ENCODE results near the gene GPATCH8. TPM values are rescaled to one million over a fixed set of nuclear protein-coding genes. Genes with fewer than 3 reads are reported as not detected.

GPATCH8 gene
- total and polyA plus RNA-seq, 2 of the 8 experiments (the other 6 are each of a cell fraction or from before 2014, with no cell fraction given) = 20.5 to 58.1 TPM

DNA sequence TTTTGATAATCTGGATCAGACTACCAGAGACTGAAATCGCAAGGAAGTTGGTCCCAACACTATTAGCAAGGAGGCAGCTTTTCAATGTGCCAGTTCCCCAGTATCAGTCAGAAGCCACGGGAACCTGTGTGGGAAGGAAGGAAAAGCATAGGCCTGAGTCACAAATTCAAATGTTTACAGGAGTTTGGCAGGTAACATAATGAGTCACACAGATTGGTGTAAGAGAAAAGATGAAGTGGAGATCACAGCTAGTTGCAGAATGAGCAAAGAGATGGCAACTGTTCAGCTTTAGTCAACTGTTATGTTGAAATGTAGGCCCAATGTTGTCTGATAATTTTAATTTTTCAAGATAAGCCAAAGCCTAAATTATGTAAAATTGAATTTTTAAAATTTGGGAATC is 85.7 kb downstream of the GPATCH8 start:
- Histone ChIP-seq H3K9me3 (ENCODE audit: insufficient read depth in 2 of 2, low read depth in 1 of 2, low read length in 1 of 2) (no peaks in the 10 kb centered on the region), H2AK5ac (ENCODE audit: low read depth, low read length) (no peak overlapping the region), H3K23ac (ENCODE audit: insufficient read length) (no peak overlapping the region), H2BK20ac (ENCODE audit: low read length) (no peak overlapping the region), H2BK15ac (ENCODE audit: low read length) (no peak overlapping the region), H3K79me2 (ENCODE audit: control insufficient read depth in 1 of 2, insufficient read depth in 2 of 2, low read length in 2 of 2) (no peaks in the 10 kb centered on the region), H4K20me1 (replicated peaks in 1 of 2; ENCODE audit: control insufficient read depth in 1 of 2, insufficient read depth in 2 of 2, low read length in 2 of 2) (peaks cover 0 to 2% of the 10 kb centered on the region in 2 experiments), H3K4ac (replicated peaks; ENCODE audit: insufficient read length, low read depth, low read length) (no peak overlapping the region), H3K36me3 (ENCODE audit: control insufficient read depth in 2 of 4, insufficient read depth in 4 of 4, low read length in 3 of 4) (peaks cover 0 to 23% (median 3%) of the 10 kb centered on the region in 4 experiments; a peak in 5 of 8 replicates), H3K9ac (replicated peaks in 1 of 4; ENCODE audit: extremely low read depth in 1 of 4, low read depth in 3 of 4, low read length in 3 of 4) (no peak overlapping the region; a peak in 1 of 7 replicates), H3K27ac (ENCODE audit: low read depth, low read length) (no peak overlapping the region), H3K4me1 (replicated peaks in 1 of 4; ENCODE audit: control insufficient read depth in 3 of 4, insufficient read depth in 4 of 4, low read length in 3 of 4) (no peaks in the 10 kb centered on the region), H3K27me3 (replicated peaks in 1 of 4; ENCODE audit: control insufficient read depth in 3 of 4, extremely low read depth in 1 of 4, insufficient read depth in 3 of 4, low read length in 3 of 4) (no peaks in the 10 kb centered on the region), H3K4me3 (ENCODE audit: extremely low read depth in 1 of 4, insufficient read depth in 2 of 4, low read depth in 3 of 4, low read length in 4 of 4) (no peak overlapping the region), H4K91ac (replicated peaks; ENCODE audit: insufficient read length, low read length) (no peak overlapping the region), H2BK12ac (ENCODE audit: low read depth, low read length) (no peak overlapping the region), H4K5ac (ENCODE audit: insufficient read length, low read depth, low read length) (no peak overlapping the region), H3K18ac (ENCODE audit: extremely low read depth, low read length) (no peak overlapping the region), H3K23me2 (ENCODE audit: low read depth, low read length) (no peaks in the 10 kb centered on the region), H3K79me1 (ENCODE audit: low read depth, low read length) (no peaks in the 10 kb centered on the region; the same call in 1 of the 2 replicates), H2BK5ac (ENCODE audit: low read depth, low read length) (no peak overlapping the region), H4K8ac (ENCODE audit: extremely low read depth, insufficient read depth, low read length) (no peak overlapping the region), H3K14ac (ENCODE audit: insufficient read length) (no peak overlapping the region), H3K4me2 (ENCODE audit: insufficient read depth in 1 of 2, low read depth in 2 of 2, low read length in 2 of 2) (no peak overlapping the region), H2AFZ (ENCODE audit: low read length) (no peak overlapping the region), H2BK120ac (replicated peaks; ENCODE audit: low read depth, low read length) (no peak overlapping the region), H3K56ac (replicated peaks; ENCODE audit: insufficient read length, low read depth, low read length) (no peak overlapping the region)
- CTCF ChIA-PET (ENCODE audit: partially characterized antibody) = interaction anchor here (0.8 to 1.4 kb wide), 2 partner anchors 17 to 23 kb away, joined by 3 to 5 read pairs; no protein-coding TSS in a partner anchor
- no peak for DNase-seq (ENCODE audit: low read depth in 1 of 2, low spot score in 2 of 2)
- WGBS, 2 experiments (ENCODE audit: extremely low coverage in 1 of 2, insufficient coverage in 1 of 2, insufficient read length in 1 of 2, insufficient replicate concordance in 2 of 2, low coverage in 1 of 2, low lambda C conversion rate in 2 of 2, missing lambda C conversion rate in 1 of 2) = 82% methylated on average over 2 of the region's 2 CpGs; no CpG with 5 or more reads in 1 of the 2 experiments
- POLR2A ChIA-PET (ENCODE audit: partially characterized antibody) = interaction anchor here (1.0 kb wide), 1 partner anchor 15 kb away, joined by 3 read pairs; no protein-coding TSS in a partner anchor
- FAIRE-seq = no peak

Measured in H1 (cell line).